ENCODE results near the gene ACACA. TPM values are rescaled to one million over a fixed set of nuclear protein-coding genes. Genes with fewer than 3 reads are reported as not detected.

The ACACA gene
- polyA plus RNA-seq, 1 experiment, result 26.9 TPM

DNA sequence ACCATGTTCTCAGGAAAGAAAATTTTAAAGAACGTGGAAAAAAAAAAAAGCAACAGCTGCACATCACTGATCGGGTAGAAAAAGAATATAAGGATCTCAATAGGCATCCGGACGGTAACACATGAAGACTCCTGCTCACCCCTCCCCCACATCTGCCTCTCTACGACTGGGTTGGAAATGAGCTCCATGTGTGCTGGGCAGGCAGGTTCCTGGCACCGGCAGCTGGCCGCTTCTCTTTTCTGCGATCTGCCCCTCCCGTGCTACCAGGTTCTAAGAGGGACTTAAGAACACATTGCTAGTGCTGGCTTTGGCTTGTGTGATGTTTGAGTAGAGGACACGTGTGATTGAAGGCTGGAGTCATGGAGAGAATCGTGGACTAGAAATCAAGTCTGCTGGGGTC lies 342.4 kb downstream of the ACACA start:
- no peaks in the 10 kb centered on the region for H3K36me3 ChIP-seq (ENCODE audit: control insufficient read depth, insufficient read depth, low read length)
- H3K27me3 ChIP-seq (ENCODE audit: control insufficient read depth, insufficient read depth, low read length), result peaks cover 2% of the 10 kb centered on the region
- ChIA-PET POLR2A (interaction anchor here (0.6 kb wide), 1 partner anchor 463 kb away, joined by 3 read pairs; the partner anchor contains the start of gene MRM1), CTCF (interaction anchor here (1.9 kb wide), 1 partner anchor 16 kb away, joined by 7 read pairs; no protein-coding TSS in a partner anchor)
- no peak overlapping the region for H3K4me3 ChIP-seq (ENCODE audit: low read depth, low read length)
- no peak for DNase-seq (ENCODE audit: low read depth)
- TF ChIP-seq, protein P1, sequence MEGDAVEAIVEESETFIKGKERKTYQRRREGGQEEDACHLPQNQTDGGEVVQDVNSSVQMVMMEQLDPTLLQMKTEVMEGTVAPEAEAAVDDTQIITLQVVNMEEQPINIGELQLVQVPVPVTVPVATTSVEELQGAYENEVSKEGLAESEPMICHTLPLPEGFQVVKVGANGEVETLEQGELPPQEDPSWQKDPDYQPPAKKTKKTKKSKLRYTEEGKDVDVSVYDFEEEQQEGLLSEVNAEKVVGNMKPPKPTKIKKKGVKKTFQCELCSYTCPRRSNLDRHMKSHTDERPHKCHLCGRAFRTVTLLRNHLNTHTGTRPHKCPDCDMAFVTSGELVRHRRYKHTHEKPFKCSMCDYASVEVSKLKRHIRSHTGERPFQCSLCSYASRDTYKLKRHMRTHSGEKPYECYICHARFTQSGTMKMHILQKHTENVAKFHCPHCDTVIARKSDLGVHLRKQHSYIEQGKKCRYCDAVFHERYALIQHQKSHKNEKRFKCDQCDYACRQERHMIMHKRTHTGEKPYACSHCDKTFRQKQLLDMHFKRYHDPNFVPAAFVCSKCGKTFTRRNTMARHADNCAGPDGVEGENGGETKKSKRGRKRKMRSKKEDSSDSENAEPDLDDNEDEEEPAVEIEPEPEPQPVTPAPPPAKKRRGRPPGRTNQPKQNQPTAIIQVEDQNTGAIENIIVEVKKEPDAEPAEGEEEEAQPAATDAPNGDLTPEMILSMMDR (IDR thresholded peaks at IDR 0.05; ENCODE audit: insufficient read depth, low read depth, low read length), result no peak

- H3K27me3 ChIP-seq (ENCODE audit: control insufficient read depth, insufficient read depth, low read length), result no peaks in the 10 kb centered on the region; the same call in 1 of the 2 replicates
- ChIA-PET POLR2A (interaction anchor here (0.5 kb wide), 1 partner anchor 12 kb away, joined by 9 read pairs; no protein-coding TSS in a partner anchor), CTCF (interaction anchor here (1.9 kb wide), 1 partner anchor 14 kb away, joined by 5 read pairs; no protein-coding TSS in a partner anchor)
Measured at GRCh38 chr17:37062021-37062420, 344.6 kb downstream of the ACACA start.

GRCh38 chr17:37060928-37061327 lies 345.7 kb downstream of the ACACA start:
- peaks cover 3% of the 10 kb centered on the region; the same call in 1 of the 2 replicates for H3K36me3 ChIP-seq (ENCODE audit: control insufficient read depth, insufficient read depth, low read length)
- H3K4me3 ChIP-seq (ENCODE audit: low read depth, low read length), result no peak overlapping the region
- CTCF ChIA-PET, result interaction anchor here (1.9 kb wide), 1 partner anchor 13 kb away, joined by 5 read pairs; no protein-coding TSS in a partner anchor
- no peak for DNase-seq (ENCODE audit: low read depth)
- POLR2A ChIA-PET, result interaction anchor here (0.7 kb wide), 1 partner anchor 9 kb away, joined by 4 read pairs; no protein-coding TSS in a partner anchor
- H3K27me3 ChIP-seq (ENCODE audit: control insufficient read depth, insufficient read depth, low read length), result no peaks in the 10 kb centered on the region; the same call in 1 of the 2 replicates
- TF ChIP-seq, protein P1 (IDR thresholded peaks at IDR 0.05; ENCODE audit: insufficient read depth, low read depth, low read length), result no peak

More at GRCh38 chr17:37062021-37062420, 344.6 kb downstream of the ACACA start:
- no peaks in the 10 kb centered on the region for H3K36me3 ChIP-seq (ENCODE audit: control insufficient read depth, insufficient read depth, low read length)
- TF ChIP-seq, protein P1 (IDR thresholded peaks at IDR 0.05; ENCODE audit: insufficient read depth, low read depth, low read length), result no peak
- no peak for DNase-seq (ENCODE audit: low read depth)
- H3K4me3 ChIP-seq (ENCODE audit: low read depth, low read length), result no peak overlapping the region

DNA sequence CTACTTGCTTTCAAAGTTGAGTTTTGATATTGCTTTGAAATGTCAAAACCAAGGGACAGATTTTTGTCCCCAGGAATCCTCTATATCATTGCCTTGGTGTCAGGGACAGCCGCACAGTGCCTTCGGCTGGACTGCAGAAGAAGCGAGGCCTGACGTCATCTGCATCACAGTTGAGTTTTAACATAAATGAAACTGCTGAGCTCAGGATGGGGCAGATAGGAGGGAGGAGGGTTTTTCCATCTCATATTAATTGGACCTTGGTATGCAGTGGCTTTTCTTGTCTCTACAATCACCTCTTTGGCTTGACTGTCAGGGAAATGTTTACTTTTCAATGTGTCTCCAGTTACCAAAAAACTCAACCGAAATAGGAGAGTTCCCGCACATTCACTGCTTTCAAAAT lies 346.5 kb downstream of the ACACA start:
- Histone ChIP-seq H3K4me3 (ENCODE audit: low read depth, low read length) (no peak overlapping the region), H3K36me3 (ENCODE audit: control insufficient read depth, insufficient read depth, low read length) (peaks cover 4% of the 10 kb centered on the region; the same call in 1 of the 2 replicates), H3K27me3 (ENCODE audit: control insufficient read depth, insufficient read depth, low read length) (no peaks in the 10 kb centered on the region)
- DNase-seq (ENCODE audit: low read depth), result no peak
- TF ChIP-seq, protein P1 (IDR thresholded peaks at IDR 0.05; ENCODE audit: insufficient read depth, low read depth, low read length), result no peak
- POLR2A ChIA-PET, result no interaction called here
- CTCF ChIA-PET, result interaction anchor here (1.1 to 4.8 kb wide), 3 partner anchors 8 to 13 kb away, joined by 3 to 36 read pairs (median 5); no protein-coding TSS in a partner anchor

GRCh38 chr17:37059493-37059892 lies 347.1 kb downstream of the ACACA start:
- H3K36me3 ChIP-seq (ENCODE audit: control insufficient read depth, insufficient read depth, low read length), result peaks cover 4% of the 10 kb centered on the region; the same call in 1 of the 2 replicates
- ChIA-PET CTCF (interaction anchor here (1.1 to 4.8 kb wide), 2 partner anchors 8 to 12 kb away, joined by 3 to 36 read pairs; no protein-coding TSS in a partner anchor), POLR2A (no interaction called here)

More at GRCh38 chr17:37059493-37059892, 347.1 kb downstream of the ACACA start:
- TF ChIP-seq, protein P1 (IDR thresholded peaks at IDR 0.05; ENCODE audit: insufficient read depth, low read depth, low read length), result no peak
- no peaks in the 10 kb centered on the region for H3K27me3 ChIP-seq (ENCODE audit: control insufficient read depth, insufficient read depth, low read length)
- DNase-seq (ENCODE audit: low read depth), result no peak
- H3K4me3 ChIP-seq (ENCODE audit: low read depth, low read length), result no peak overlapping the region

Data from BJ (cell line).